HepG2 (cell line): ENCODE measurements around the gene CEP68.

Source experiments
- ATF3 ChIP-seq: sonication (generic); formaldehyde crosslinking; IDR thresholded peaks from 2 replicates; pipeline ENCODE4 v1.4.0; 2020; ENCODE audit warnings: missing genetic modification reagents
- GMEB1 ChIP-seq: sonication (generic); formaldehyde crosslinking; IDR thresholded peaks from 2 replicates; pipeline ENCODE4 v1.5.1; 2020; ENCODE audit warnings: missing genetic modification reagents, mild to moderate bottlenecking, borderline replicate concordance
- IRX3 ChIP-seq: sonication (generic); formaldehyde crosslinking; IDR thresholded peaks from 2 replicates; pipeline ENCODE4 v1.8.1; 2023; ENCODE audit warnings: mild to moderate bottlenecking, low read depth, missing genetic modification reagents, borderline replicate concordance
- JUND ChIP-seq: sonication (generic); formaldehyde crosslinking; IDR thresholded peaks from 2 replicates; pipeline ENCODE4 v1.8.0; 2022; ENCODE audit warnings: mild to moderate bottlenecking, missing genetic modification reagents
- MYC ChIP-seq: sonication (generic); formaldehyde crosslinking; IDR thresholded peaks from 2 replicates; pipeline ENCODE4 v1.9.0; 2021; ENCODE audit warnings: missing genetic modification reagents, borderline replicate concordance
- PCBP1 ChIP-seq: fragments of 200-400 bp; formaldehyde crosslinking; IDR thresholded peaks from 2 replicates; pipeline ENCODE4 v1.6.1; 2017; ENCODE audit warnings: mild to moderate bottlenecking, low read depth, low read length, borderline replicate concordance
- ZNF382 ChIP-seq: sonication (generic); formaldehyde crosslinking; IDR thresholded peaks from 2 replicates; pipeline ENCODE4 v1.5.0; 2020; ENCODE audit warnings: missing genetic modification reagents, mild to moderate bottlenecking, borderline replicate concordance
- ZNF546 ChIP-seq: sonication (generic); formaldehyde crosslinking; conservative IDR thresholded peaks from 2 replicates; pipeline ENCODE4 v1.8.1; 2023; ENCODE audit warnings: mild to moderate bottlenecking, missing genetic modification reagents
- TF ChIP-seq, protein P1 (sequence below): fragments of 450-650 bp; IDR thresholded peaks from 2 replicates; pipeline ENCODE4 v1.6.1; 2017; ENCODE audit warnings: mild to moderate bottlenecking

GRCh38 chr2:65071499-65072180 lies 15.4 kb downstream of the CEP68 start:
- TF ChIP-seq IRX3 (CRISPR knock-in tag) = no peak
- TF ChIP-seq GMEB1 (CRISPR knock-in tag) = no peak
- no peak for TF ChIP-seq ATF3 (CRISPR knock-in tag)
- TF ChIP-seq ZNF382 (CRISPR knock-in tag) = no peak
- TF ChIP-seq MYC (CRISPR knock-in tag) = no peak
- no peak for TF ChIP-seq JUND
- TF ChIP-seq ZNF546 (CRISPR knock-in tag) = no peak
- TF ChIP-seq, protein P1, sequence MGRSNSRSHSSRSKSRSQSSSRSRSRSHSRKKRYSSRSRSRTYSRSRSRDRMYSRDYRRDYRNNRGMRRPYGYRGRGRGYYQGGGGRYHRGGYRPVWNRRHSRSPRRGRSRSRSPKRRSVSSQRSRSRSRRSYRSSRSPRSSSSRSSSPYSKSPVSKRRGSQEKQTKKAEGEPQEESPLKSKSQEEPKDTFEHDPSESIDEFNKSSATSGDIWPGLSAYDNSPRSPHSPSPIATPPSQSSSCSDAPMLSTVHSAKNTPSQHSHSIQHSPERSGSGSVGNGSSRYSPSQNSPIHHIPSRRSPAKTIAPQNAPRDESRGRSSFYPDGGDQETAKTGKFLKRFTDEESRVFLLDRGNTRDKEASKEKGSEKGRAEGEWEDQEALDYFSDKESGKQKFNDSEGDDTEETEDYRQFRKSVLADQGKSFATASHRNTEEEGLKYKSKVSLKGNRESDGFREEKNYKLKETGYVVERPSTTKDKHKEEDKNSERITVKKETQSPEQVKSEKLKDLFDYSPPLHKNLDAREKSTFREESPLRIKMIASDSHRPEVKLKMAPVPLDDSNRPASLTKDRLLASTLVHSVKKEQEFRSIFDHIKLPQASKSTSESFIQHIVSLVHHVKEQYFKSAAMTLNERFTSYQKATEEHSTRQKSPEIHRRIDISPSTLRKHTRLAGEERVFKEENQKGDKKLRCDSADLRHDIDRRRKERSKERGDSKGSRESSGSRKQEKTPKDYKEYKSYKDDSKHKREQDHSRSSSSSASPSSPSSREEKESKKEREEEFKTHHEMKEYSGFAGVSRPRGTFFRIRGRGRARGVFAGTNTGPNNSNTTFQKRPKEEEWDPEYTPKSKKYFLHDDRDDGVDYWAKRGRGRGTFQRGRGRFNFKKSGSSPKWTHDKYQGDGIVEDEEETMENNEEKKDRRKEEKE = no peak
- no peak for TF ChIP-seq PCBP1
